GM12878 (cell line): ENCODE data around the gene CLK1. TPM values are rescaled to one million over a fixed set of nuclear protein-coding genes. Genes with fewer than 3 reads are reported as not detected.
A peak's percentile ranks its signal among the peaks of the same experiment; 100 is the strongest.

Source experiments
- ATF7 ChIP-seq: fragments of 450-650 bp; IDR thresholded peaks from 2 replicates; pipeline ENCODE4 v1.6.1; 2016; ENCODE audit warnings: low read depth, mild to moderate bottlenecking
- CEBPZ ChIP-seq: fragments of 150-350 bp; IDR thresholded peaks from 2 replicates; pipeline ENCODE4 v1.6.1; 2016; ENCODE audit warnings: low read depth, low read length
- EED ChIP-seq: sonication (generic); IDR thresholded peaks from 2 replicates; pipeline ENCODE4 v1.6.1; 2016; ENCODE audit warnings: antibody characterized with exemption, low read depth
- JUNB ChIP-seq: IDR thresholded peaks from 2 replicates; pipeline ENCODE4 v1.6.1; 2016; ENCODE audit warnings: antibody characterized with exemption, mild to moderate bottlenecking
- NFYB ChIP-seq: IDR thresholded peaks from 2 replicates; pipeline ENCODE4 v1.6.1; 2011; ENCODE audit warnings: low read depth, mild to moderate bottlenecking, low read length, improper control_type of control experiment, moderate library complexity; ENCODE audit not compliant: insufficient read depth
- PKNOX1 ChIP-seq: fragments of 450-650 bp; IDR thresholded peaks from 2 replicates; pipeline ENCODE4 v1.6.1; 2016; ENCODE audit warnings: mild to moderate bottlenecking
- RAD21 ChIP-seq: IDR thresholded peaks from 2 replicates; pipeline ENCODE4 v1.6.1; 2011; ENCODE audit warnings: mild to moderate bottlenecking, low read depth, low read length, moderate library complexity; ENCODE audit not compliant: insufficient read depth
- REST ChIP-seq: IDR thresholded peaks from 2 replicates; pipeline ENCODE4 v1.6.1; 2012; ENCODE audit warnings: mild to moderate bottlenecking, low read depth, low read length
- SKIL ChIP-seq: fragments of 450-650 bp; IDR thresholded peaks from 2 replicates; pipeline ENCODE4 v1.6.1; 2017; ENCODE audit warnings: mild to moderate bottlenecking, low read depth, inconsistent platforms; ENCODE audit not compliant: poor library complexity, severe bottlenecking
- SMAD5 ChIP-seq: IDR thresholded peaks from 2 replicates; pipeline ENCODE4 v1.6.1; 2016; ENCODE audit warnings: antibody characterized with exemption, low read depth
- SMC3 ChIP-seq: IDR thresholded peaks from 2 replicates; pipeline ENCODE4 v1.6.1; 2011; ENCODE audit warnings: low read length, improper control_type of control experiment, borderline replicate concordance
- SREBF1 ChIP-seq: IDR thresholded peaks from 2 replicates; pipeline ENCODE4 v1.6.1; 2012; ENCODE audit warnings: mild to moderate bottlenecking, low read length
- TAF1 ChIP-seq: IDR thresholded peaks from 2 replicates; pipeline ENCODE4 v1.6.1; 2011; ENCODE audit warnings: mild to moderate bottlenecking, low read depth, low read length, borderline replicate concordance
- ZBTB33 ChIP-seq: fragments of 450-650 bp; IDR thresholded peaks from 2 replicates; pipeline ENCODE4 v1.6.1; 2017; ENCODE audit warnings: mild to moderate bottlenecking
- ZNF274 ChIP-seq: IDR thresholded peaks from one replicate; pipeline ENCODE4 v1.8.0; 2011; ENCODE audit not compliant: insufficient read length, insufficient read depth
- ZZZ3 ChIP-seq: IDR thresholded peaks from 2 replicates; pipeline ENCODE4 v1.6.1; 2011; ENCODE audit warnings: low read depth; ENCODE audit not compliant: control insufficient read depth, insufficient read length
- polyA plus RNA-seq, 11 experiments: library from polyadenylated mRNA; depleted of rRNA in 4 of 11; unstranded in 6 of 11; stranded (reverse) in 5 of 11; fragments of >200 nt; fragmentation: Nextera tagmentation in 4 of 11; fragmentation: Illumina TruSeq in 1 of 11; extraction: Ambion mirVana in 4 of 11; extraction: Trizol in 1 of 11; gene quantifications; 1 replicate in 1 of 11; 2 replicates in 10 of 11; pipeline versions ENCODE4 v1.2.1 to v1.2.3, GENCODE V29; 2011 to 2016; ENCODE audit warnings: inconsistent platforms in 2 of 11, missing spikeins in 2 of 11, low read depth in 1 of 11
- total RNA-seq, 4 experiments: library from RNA; depleted of rRNA in 3 of 4; stranded (reverse); fragments of >200 nt in 3 of 4; fragmentation: Illumina TruSeq in 1 of 4; extraction: Trizol in 1 of 4; gene quantifications; 2 replicates each; pipeline versions ENCODE4 v1.2.1 to v1.2.3, GENCODE V29; 2013 to 2021

The CLK1 gene
- total and polyA plus RNA-seq, 10 of the 15 experiments (the other 5 are each of a cell fraction or from before 2014, with no cell fraction given): 61.2 to 221 (median 80.1) TPM

GRCh38 chr2:200888704-200889625 is 24.5 kb upstream of the CLK1 start, which contains the start of the genes NIF3L1 and PPIL3 (continued):
- peak; percentile 83 for TF ChIP-seq SKIL
- no peak for TF ChIP-seq ZZZ3
- TF ChIP-seq NFYB: no peak
- TF ChIP-seq EED: peak; percentile 54; the same call in 1 of the 2 replicates
- TF ChIP-seq JUNB: no peak; the same call in 1 of the 2 replicates
- peak; percentile 83 for TF ChIP-seq SREBF1
- TF ChIP-seq SMAD5: no peak; the same call in none of the 2 replicates
- no peak for TF ChIP-seq ZNF274
- TF ChIP-seq REST: no peak; the same call in none of the 2 replicates
- TF ChIP-seq TAF1: peak; percentile 66; the same call in 1 of the 2 replicates
- peak; percentile 61 for TF ChIP-seq PKNOX1
- peak; percentile 7; the same call in 1 of the 2 replicates for TF ChIP-seq CEBPZ
- peak; percentile 17; the same call in 1 of the 2 replicates for TF ChIP-seq SMC3
- TF ChIP-seq RAD21: no peak
- TF ChIP-seq ATF7: peak; percentile 80
- no peak for TF ChIP-seq ZBTB33
